GM12801 (cell line): Measurements from ENCODE around the gene PDIA3.

ENCODE experiments used
- TF ChIP-seq, protein P1 (sequence below): IDR thresholded peaks from one replicate; pipeline ENCODE4 v1.5.1; 2011; ENCODE audit warnings: control low read depth; ENCODE audit not compliant: insufficient read length; ENCODE audit errors: extremely low read depth

Gene PDIA3

DNA sequence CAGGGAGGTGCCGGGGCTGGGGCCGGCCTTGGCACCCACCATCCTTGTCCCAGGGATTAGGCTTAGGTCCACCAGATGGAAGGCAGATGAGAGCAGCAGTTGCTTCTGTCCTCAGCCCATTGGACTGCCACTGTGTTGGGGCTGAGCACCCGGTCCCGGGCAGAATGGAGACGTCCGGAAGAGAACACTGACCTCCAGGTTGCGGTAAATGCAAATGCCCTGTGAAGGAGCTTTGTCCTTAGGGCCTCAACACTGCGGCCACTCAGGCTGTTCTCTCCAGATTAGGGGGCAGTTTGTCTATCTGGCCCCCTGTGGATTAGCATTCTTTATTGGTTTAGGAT, 53.7 kb downstream of the PDIA3 start, which contains the start of gene SERINC4:
SERINC4 (minus strand) TSS at position 276 of the 341 bp plus-strand sequence; CDS start at position 42, 234 bp downstream.
- TF ChIP-seq, protein P1, sequence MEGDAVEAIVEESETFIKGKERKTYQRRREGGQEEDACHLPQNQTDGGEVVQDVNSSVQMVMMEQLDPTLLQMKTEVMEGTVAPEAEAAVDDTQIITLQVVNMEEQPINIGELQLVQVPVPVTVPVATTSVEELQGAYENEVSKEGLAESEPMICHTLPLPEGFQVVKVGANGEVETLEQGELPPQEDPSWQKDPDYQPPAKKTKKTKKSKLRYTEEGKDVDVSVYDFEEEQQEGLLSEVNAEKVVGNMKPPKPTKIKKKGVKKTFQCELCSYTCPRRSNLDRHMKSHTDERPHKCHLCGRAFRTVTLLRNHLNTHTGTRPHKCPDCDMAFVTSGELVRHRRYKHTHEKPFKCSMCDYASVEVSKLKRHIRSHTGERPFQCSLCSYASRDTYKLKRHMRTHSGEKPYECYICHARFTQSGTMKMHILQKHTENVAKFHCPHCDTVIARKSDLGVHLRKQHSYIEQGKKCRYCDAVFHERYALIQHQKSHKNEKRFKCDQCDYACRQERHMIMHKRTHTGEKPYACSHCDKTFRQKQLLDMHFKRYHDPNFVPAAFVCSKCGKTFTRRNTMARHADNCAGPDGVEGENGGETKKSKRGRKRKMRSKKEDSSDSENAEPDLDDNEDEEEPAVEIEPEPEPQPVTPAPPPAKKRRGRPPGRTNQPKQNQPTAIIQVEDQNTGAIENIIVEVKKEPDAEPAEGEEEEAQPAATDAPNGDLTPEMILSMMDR, result no peak

DNA sequence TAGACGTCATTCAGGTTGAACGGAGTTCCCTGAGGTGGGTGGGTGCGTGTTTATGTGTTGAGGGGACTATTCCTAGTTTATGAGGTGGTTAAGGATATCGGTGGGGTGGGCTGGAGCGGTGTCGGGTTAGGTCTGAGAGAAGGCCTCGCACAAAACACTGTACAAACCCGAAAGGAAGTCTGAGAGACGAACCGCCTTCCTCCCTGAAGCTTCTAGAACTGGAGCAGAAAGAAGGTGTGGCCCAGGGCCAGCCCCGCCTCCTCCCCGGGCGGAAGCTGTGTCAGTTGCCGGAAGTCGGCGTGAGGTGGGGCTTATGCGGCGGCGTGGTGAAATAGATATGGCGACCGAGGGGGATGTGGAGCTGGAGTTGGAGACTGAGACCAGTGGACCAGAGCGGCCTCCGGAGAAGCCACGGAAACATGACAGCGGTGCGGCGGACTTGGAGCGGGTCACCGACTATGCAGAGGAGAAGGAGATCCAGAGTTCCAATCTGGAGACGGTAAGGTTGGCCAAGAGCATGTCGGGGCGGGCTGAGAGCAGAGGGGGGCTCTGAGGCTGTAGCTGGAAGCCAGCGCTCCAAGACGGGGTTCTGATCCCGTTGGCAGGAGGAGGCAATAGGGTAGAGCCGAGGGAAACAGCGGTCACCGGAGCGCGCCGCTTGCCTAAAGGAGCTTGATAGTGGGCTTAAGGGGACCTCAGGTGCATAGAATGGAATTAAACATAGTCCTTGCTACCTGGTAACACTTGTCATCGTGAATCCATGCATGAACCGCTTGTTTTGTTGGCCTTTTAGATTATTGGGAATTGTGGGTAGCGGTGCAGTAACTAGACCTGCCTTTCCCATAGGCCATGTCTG, 54.3 kb downstream of the PDIA3 start, which contains the start of gene HYPK:
HYPK (plus strand) TSS at position 314 of the 856 bp plus-strand sequence; CDS start at position 338, 24 bp downstream.
- TF ChIP-seq, protein P1, result no peak

DNA sequence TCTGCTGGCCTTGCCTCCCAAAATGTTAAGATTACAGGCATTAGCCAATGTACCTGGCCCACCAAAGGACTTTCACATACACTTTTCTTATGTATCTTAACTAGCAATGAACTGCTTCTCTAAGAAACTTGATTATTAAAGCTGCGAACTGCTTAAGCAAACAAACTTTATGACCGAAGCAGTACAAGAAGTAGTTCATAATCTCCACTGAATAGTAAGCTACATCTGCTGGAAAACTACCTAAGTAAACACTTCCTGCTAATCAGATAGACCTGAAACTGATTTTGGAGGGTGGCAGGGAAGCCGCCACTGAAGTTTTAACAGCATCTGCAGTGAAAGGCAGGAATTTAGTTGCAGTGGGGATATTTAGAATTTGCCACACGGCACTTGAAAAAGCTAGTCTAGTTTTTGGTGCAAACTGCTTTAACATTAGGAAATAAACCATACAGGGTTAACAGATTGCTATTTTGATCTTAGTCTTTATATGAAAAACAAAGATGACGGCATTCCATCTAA, 62.3 kb downstream of the PDIA3 start:
- TF ChIP-seq, protein P1, result no peak

DNA sequence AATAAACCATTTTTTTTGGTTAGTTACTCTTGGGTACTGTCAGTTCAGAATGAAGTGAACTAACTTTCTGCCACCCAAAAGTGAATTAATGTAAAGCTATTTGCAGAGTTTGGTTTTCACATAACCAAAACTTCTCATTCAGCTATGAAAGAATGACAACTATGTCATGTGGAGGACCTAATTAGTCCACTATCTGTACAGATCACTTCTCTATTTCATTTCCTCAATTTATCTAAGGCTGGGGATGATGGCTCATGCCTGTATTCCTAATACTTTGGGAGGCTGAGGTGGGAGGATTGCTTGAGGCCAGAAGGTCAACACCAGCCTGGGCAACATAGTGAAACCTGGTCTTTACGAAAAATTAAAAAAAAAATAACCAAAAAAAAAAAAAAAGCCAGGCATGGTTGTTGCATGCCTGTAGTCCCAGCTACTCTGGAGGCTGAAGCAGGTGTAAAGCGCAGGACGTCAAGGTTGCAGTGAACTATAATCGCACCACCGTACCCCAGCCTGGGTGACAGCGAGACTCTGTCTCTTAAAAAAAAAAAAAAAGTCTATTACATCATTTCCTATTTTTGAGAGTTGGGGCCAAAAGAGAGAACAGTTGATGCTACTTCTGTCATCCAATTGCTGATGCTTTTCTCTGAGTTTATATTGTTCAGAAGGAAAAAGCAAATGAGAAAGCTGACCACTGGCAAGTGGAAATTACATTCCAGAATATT, 62.9 kb downstream of the PDIA3 start:
- TF ChIP-seq, protein P1, result no peak

DNA sequence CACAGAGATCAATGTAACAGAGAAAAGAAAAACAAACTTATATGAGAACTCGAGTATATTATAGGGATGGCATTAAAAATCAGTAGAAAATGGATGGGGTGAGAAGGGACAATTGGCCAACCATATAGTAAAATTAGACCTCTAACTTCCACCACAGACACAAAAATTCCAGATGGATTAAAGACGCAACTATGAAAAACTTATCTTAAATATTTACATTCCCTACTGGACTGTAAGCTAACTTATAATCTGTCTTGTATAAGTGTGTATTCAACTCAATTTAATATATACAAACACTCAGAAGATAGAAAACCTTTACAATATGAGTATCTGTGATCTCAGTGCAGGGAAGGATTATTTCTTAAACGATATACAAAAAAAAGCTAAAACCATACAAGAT, 75.3 kb downstream of the PDIA3 start:
- TF ChIP-seq, protein P1, result no peak
